HCT116 (cell line): ENCODE results near the gene TRAPPC14.

Experiments
- EGR1 ChIP-seq: IDR thresholded peaks from 2 replicates; pipeline ENCODE4 v1.6.1; 2012; ENCODE audit warnings: low read depth
- EZH2 ChIP-seq: fragments of 200-600 bp; sonication (generic); IDR thresholded peaks from 2 replicates; pipeline ENCODE4 v1.6.1; 2017; ENCODE audit warnings: antibody characterized with exemption, mixed run types
- EZH2phosphoT487 ChIP-seq: fragments of 200-600 bp; IDR thresholded peaks from 2 replicates; pipeline ENCODE4 v1.6.1; 2018; ENCODE audit warnings: antibody characterized with exemption, borderline replicate concordance
- POLR2A ChIP-seq: IDR thresholded peaks from 2 replicates; pipeline ENCODE4 v1.7.0; 2011; ENCODE audit warnings: borderline replicate concordance; ENCODE audit not compliant: insufficient read depth, insufficient read length; ENCODE audit errors: extremely low read depth
- POLR2AphosphoS5 ChIP-seq: IDR thresholded peaks from 2 replicates; pipeline ENCODE4 v1.6.1; 2011; ENCODE audit warnings: mild to moderate bottlenecking, low read depth, low read length, moderate library complexity
- RAD21 ChIP-seq: IDR thresholded peaks from 2 replicates; pipeline ENCODE4 v1.6.1; 2012; ENCODE audit warnings: low read depth, mild to moderate bottlenecking
- SRF ChIP-seq: IDR thresholded peaks from 2 replicates; pipeline ENCODE4 v1.6.1; 2012; ENCODE audit warnings: low read depth
- ZNF274 ChIP-seq: fragments of 200-500 bp; sonication (Bioruptor generic); IDR thresholded peaks from 2 replicates; pipeline ENCODE4 v1.6.1; 2014; ENCODE audit warnings: mild to moderate bottlenecking, low read depth, low read length, inconsistent platforms
- TF ChIP-seq, protein P1 (sequence below), 3 experiments: fragments of 200-600 bp in 1 of 3; sonication (generic) in 1 of 3; IDR thresholded peaks in 2 of 3; conservative IDR thresholded peaks in 1 of 3; 2 replicates each; pipeline ENCODE4 v1.5.1; 2012 to 2017; ENCODE audit warnings: low read depth in 2 of 3, low read length in 2 of 3, antibody characterized with exemption in 1 of 3, borderline replicate concordance in 1 of 3, control low read depth in 1 of 3, mild to moderate bottlenecking in 1 of 3, mixed read lengths in 1 of 3, mixed run types in 1 of 3, moderate library complexity in 1 of 3; ENCODE audit not compliant: insufficient read depth in 1 of 3
- TF ChIP-seq, protein P2 (sequence below): IDR thresholded peaks from 2 replicates; pipeline ENCODE4 v1.6.1; 2012

DNA sequence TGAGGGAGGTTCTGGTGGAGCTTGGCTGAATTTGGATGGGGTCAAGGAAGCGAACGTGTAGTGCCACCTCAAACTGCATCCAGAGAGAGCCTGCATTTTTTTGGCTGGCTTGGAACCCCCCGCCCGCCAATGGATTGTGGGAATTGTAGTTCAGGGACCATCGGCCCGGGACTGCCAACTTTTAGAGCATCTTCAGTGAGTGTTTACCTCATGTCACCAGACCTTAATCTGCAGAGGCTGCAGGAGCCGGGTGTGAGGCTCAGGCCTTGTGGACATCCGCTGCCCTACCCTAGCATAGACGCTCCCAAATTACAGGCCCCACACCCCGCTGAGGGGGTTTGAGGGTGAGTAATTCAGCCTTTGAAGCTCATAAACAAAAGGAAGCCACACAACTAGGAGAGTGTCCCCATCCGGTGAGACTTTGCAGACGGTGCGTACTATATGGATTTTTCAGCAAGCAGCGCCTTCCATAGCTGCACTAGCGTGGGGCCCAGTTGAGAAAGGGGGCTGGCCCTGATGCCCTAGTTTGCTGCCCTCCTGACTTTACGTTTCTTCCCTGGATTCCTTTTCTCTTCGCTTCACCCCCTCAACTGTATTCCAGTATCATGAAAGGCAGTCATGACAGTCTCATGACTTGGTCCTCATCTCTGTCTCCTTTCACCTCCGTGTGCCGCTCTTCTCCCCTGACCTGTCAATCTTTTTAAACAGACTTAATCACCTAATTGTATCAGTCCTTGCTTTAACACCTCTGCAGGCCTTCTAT is 38.4 kb downstream of the TRAPPC14 start:
- TF ChIP-seq, protein P1, sequence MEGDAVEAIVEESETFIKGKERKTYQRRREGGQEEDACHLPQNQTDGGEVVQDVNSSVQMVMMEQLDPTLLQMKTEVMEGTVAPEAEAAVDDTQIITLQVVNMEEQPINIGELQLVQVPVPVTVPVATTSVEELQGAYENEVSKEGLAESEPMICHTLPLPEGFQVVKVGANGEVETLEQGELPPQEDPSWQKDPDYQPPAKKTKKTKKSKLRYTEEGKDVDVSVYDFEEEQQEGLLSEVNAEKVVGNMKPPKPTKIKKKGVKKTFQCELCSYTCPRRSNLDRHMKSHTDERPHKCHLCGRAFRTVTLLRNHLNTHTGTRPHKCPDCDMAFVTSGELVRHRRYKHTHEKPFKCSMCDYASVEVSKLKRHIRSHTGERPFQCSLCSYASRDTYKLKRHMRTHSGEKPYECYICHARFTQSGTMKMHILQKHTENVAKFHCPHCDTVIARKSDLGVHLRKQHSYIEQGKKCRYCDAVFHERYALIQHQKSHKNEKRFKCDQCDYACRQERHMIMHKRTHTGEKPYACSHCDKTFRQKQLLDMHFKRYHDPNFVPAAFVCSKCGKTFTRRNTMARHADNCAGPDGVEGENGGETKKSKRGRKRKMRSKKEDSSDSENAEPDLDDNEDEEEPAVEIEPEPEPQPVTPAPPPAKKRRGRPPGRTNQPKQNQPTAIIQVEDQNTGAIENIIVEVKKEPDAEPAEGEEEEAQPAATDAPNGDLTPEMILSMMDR (IDR thresholded peaks at IDR 0.05 in 2 of 3, conservative IDR thresholded peaks at IDR 0.05 in 1 of 3; ENCODE audit: borderline replicate concordance in 1 of 3, insufficient read depth in 1 of 3, low read depth in 2 of 3, low read length in 2 of 3), result no peak
- TF ChIP-seq POLR2A (no peak), RAD21 (no peak), EGR1 (no peak), POLR2AphosphoS5 (peak; percentile 7; the same call in 1 of the 2 replicates), EZH2 (no peak), EZH2phosphoT487 (no peak), ZNF274 (no peak), SRF (no peak)
- TF ChIP-seq, protein P2, sequence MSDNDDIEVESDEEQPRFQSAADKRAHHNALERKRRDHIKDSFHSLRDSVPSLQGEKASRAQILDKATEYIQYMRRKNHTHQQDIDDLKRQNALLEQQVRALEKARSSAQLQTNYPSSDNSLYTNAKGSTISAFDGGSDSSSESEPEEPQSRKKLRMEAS, result no peak
